ENCODE results near the gene PARS2.

Gene PARS2

DNA sequence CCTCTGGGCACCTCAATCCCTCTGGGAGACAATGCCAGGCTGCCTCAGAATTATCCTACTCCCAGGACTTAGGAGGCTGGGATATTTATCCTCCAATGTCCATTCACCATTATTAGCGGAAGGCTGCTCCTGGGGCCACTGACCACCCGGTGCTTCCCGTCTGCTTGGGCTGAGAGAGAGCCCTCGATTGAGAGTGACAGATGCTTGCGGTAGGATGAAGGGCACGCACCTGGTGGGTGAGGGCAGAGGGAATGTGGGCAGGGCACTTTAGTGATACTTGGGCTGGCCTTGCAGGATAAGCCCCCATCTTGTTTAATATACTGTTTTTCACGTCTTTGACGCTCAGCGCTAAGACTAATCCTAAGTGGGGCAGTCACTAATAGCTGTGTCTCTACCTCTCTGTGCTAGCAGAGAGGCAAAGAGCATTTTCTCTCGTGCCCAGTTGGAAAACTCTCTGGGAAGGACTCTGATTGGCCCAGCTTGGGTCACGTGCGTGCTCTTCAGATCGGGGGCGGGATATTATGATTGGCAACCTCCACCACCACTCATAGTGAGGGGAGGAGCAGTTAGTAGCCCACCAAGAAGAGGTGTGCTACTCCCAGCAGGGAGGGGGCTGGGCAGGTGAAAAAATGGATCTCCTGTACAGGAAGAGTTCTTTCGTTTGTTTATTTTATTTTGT is 10.6 kb upstream of the PARS2 start:
- peak; percentile 47 for DNase-seq (ENCODE audit: low spot score)

- DNase-seq (ENCODE audit: low spot score): no peak
These were observed 8.6 kb upstream of the PARS2 start for GRCh38 chr1:54772951-54773350.

DNA sequence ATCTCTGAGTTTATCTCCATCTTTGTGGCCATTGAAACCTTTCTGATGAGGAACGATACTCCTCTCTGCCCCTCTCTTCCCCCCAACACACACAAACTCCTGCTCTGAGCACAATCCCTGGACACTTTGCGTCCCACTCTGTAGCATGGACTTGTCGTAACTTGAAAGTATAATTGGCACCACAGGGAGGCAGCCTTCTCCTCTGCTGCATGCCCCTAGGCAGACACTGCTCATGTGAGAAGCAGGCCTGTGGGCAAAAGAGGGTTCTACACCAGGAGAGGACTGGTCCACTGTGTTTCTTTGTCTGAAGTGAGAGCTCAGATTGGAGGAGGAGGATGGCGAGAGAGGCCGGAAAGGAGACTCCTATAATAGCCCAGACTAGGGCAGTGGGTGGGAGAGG is 3.8 kb upstream of the PARS2 start:
- DNase-seq (ENCODE audit: low spot score): no peak

DNA sequence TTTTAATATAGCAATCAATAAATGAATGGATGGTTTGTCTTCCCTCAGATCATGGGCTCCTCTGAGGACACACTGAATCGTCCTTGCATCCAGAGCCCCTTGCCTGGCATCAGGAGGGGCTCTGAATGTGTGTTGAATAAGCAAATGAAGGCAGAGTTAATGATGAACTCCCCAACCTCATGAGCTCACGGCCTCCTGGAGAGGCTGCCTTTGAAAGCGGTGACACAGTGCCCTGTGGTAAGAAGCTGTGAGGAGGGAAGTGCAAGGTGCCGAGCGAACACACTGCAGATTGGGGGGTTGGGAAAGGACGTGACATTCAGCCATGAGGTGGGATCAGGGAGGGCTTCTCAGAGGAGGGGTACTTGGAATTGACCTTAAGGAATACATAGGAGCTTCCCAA is 3.2 kb upstream of the PARS2 start:
- no peak for DNase-seq (ENCODE audit: low spot score)

DNA sequence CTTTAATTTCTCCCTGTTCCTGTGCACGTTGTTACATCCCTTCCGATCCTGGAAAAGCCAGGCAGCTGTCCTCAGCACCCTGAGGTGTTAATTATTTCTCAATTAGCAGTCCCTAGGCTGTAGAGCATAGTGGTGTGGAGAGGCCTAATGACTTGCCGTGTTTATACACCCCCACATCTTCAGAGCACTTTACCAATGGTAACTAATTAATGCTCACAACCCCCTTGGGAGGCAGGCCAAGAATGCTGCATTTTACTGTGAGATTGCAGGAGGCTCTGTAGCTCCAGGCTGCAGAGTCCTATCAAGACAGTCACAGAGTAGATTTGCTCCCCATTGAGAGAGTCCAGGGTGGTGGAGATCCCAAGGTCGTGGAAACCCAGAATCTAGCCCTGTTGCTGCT is 2.4 kb upstream of the PARS2 start:
- no peak for DNase-seq (ENCODE audit: low spot score)

DNA sequence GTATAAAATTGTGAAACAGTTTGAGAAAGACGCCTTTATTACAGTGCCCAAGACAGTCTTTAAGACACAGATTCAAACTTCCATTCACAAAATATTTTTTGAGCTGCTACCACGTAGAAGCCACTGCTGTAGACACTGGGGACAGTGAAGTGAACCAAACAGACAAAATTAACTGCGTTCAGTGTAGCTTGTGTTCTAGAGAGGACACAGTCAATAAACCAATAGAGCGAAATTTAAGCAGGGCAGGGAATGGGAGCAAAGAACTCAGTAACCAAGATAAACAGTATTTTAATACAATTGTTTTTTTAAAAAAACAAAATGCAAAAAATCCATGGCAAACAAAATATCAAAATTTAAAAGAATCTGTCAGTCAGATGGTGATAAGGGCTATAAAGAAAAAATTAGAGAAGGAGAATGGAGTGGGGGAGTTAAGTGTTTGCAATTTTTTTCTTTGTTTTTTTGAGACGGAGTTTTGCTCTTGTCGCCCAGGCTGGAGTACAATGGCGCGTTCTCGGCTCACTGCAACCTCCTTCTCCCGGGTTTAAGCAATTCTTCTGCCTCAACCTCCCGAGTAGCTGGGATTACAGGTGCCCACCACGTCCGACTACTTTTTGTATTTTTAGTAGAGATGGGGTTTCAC is 719 bp upstream of the PARS2 start:
- DNase-seq (ENCODE audit: low spot score): no peak

GRCh38 chr1:54763816-54764132 is 549 bp downstream of the PARS2 start:
- no peak for DNase-seq (ENCODE audit: low spot score)

DNA sequence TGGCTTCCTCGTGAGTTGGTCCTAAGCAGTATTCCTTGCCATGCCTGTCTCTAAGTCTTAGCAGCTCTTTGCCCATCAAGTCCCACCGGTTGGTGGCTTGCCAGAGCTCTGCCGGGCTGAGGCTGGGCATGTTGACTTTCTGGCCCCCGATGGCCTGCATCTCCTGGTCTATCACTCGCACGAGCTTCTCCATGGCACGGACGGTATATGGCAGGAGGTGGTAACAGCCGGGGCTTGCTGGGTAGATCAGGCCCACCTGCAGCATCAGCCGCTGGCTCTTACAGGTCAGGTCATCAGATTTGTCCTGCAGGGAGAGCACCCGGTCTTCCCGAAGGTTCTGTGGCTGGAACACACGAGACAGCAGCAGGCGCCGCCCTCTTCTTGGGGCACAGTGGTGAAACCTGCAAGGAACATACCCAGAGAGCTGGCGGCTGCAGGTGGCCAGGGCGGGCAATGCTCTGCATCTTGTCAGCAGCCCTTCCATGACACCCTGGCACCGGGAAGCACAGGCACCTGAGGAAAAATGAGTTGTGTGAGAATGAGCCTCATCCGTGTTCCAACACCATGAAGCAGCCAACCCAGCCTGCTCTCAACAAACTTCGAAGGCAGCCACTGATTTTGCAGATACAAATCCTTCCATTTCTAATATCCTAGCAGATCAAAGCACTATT is 5.5 kb downstream of the PARS2 start:
- no peak for DNase-seq (ENCODE audit: low spot score)

DNA sequence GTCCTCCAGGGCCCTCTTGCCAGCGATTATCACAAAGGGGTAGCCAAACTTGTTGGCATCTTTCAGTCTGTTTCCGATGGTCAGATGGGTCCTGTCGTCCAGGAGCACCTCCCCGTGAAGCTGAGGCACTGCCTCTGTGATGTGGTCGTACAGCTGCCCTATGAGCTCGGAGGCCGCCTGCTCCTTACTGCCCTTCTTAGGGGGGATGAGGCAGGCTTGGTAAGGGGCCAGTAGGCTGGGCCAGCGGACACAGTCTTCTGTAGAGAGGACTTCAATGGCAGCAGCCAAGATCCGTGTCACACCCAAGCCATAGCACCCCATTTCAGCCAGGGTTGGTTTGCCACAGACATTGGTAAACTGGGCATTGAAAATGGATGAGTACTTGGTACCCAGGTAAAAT is 6.5 kb downstream of the PARS2 start:
- no peak for DNase-seq (ENCODE audit: low spot score)

GRCh38 chr1:54754486-54755285 is 9.6 kb downstream of the PARS2 start:
- DNase-seq (ENCODE audit: low spot score): no peak

- no peak for DNase-seq (ENCODE audit: low spot score)
These were observed 10.3 kb downstream of the PARS2 start for GRCh38 chr1:54754045-54754444.

GRCh38 chr1:54751426-54751825 is 12.9 kb downstream of the PARS2 start:
- DNase-seq (ENCODE audit: low spot score): no peak

DNA sequence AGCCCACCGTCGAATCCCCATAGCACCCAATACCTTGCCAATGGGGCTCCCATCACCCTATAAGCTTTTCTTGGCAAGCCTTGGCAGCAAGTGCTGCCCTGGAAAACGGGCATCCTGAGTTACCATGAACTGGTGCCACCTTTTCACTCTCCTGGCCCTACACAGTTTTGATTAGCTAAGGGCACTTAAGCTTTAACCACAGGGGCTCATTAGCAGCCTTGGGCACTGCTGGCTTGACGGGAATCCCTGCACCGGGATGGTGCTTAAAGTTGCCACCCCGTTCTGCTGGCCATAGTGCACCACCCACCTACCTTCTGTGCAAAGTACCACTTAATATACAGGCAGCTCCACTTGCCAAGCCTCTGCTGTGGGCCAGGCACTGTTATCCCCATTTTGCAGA is 13.7 kb downstream of the PARS2 start:
- DNase-seq (ENCODE audit: low spot score): no peak

GRCh38 chr1:54748094-54748835 is 16.1 kb downstream of the PARS2 start:
- no peak for DNase-seq (ENCODE audit: low spot score)

DNA sequence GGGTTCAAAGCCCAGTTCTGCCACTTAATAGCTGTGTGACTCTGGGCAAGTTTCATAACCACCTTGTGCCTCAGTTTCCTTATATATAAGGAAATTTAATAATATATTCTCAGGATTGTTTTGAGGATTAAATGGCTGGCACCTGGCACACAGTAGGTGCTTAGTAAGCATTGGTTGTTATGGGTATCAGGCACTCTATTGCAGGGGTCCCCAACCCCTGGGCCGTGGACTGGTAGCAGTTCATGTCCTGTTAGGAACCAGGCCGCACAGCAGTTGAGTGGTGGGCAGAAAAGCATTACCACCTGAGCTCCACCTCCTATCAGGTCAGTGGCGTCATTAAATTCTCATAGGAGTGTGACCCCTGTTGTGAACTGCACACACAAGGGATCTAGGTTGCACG is 18.5 kb downstream of the PARS2 start:
- DNase-seq (ENCODE audit: low spot score): no peak

DNA sequence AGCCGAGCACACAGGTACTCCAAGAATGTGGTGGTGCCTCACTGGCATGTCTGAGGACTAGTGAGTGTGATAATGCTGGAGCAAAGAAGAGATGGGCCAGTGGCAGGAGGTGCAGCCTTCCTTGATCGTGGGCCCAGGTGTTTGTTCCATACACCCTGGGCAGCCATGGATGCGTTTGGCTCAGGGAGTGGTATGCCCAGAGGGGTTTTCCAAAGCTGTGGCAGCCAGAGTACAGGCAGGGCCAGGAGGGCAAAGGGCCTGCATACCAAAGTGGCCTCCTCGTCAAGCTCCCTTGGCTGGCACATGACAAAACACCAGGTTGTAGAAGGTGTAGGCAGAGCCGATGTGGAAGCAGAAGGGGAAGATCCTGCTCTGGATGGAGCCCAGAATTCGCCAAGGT is 19.0 kb downstream of the PARS2 start:
- DNase-seq (ENCODE audit: low spot score): no peak

DNA sequence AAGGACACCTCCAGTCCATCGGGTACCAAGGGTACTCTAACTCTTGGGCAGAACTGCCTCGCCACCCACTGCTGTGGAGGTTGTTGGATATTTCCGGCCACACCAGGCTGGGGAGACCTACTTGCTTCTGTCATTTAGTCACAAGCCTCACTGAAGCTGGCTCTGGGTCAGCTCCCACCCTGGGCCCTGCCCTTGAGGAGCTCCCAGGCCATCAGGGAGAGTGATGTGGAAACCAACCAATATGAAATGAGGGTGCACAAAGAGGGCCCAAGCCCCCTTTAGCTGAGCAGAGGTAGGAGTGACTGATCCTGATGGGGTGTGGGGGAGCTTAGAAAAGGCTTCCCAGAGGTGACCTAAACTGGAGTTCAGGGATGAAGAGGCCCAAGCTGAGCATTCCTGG is 19.6 kb downstream of the PARS2 start:
- no peak for DNase-seq (ENCODE audit: low spot score)

DNA sequence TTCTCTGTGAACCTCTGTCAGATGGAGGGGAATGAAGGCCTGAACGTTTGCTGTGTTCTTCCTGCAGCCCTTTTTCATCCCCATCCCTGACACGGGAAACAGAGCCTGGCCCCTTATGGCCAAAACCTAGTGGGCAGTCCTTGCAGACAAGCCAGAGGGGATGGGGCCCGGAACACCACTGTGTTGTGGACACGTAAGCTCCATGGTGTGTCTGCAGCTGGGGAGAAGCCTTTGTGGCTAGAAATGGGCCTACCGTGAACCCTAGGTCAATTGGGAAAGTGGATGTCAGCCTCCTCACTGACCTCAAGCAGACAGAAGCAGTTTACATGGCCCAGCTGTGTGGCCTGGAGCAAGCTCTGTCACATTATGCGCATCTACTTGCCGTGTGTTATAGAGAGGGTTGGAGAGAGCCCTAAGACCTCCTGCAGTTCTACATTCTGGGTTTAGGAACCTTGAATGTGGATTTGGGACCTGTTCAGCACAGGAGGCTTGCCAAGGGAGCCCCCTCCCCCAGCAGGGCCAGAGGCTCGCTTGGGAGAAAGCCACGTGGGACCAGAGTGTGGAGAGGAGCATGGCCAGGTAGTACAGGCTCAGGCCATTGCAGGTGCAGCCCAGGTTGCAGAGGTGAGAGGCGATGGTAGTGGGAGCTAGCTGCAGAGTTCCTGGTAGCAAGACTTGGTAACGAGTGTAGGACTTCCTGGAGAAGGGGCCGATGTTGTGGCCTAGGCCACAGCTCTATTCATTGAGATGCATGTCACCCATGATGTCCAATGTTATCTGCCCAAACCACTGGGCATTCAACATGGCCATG is 20.7 kb downstream of the PARS2 start:
- no peak for DNase-seq (ENCODE audit: low spot score)

DNA sequence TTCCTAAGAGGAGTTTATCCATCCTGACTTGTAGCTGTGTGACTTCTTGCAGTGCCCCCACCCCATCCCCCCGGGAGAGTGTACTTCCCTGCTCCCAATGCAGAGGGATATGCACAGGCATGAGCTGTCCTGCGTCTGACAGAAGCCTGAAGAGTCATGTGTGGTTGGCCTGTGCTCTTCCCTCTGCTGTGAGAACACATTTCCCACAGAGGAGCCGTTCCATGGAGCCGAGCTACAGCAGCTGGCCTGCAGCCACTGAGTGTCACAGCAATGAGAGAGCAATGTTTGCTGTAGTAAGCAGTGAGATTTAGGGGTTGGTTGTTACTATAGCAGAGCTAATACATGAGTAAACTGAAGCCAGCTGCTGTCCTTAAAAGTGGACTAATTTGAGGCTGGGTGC is 22.0 kb downstream of the PARS2 start:
- DNase-seq (ENCODE audit: low spot score): no peak

- no peak for DNase-seq (ENCODE audit: low spot score)
These were observed 22.8 kb downstream of the PARS2 start for GRCh38 chr1:54741531-54741930.

GRCh38 chr1:54738244-54738643 is 26.1 kb downstream of the PARS2 start:
- DNase-seq (ENCODE audit: low spot score): no peak
